ENCODE results near the gene AUH. TPM values are rescaled to one million over a fixed set of nuclear protein-coding genes. Genes with fewer than 3 reads are reported as not detected.

The AUH gene
- total RNA-seq, 1 donor from 2014 or later = 14.0 TPM

GRCh38 chr9:91241909-91242308, 119.8 kb downstream of the AUH start:
- TF ChIP-seq, protein P1, sequence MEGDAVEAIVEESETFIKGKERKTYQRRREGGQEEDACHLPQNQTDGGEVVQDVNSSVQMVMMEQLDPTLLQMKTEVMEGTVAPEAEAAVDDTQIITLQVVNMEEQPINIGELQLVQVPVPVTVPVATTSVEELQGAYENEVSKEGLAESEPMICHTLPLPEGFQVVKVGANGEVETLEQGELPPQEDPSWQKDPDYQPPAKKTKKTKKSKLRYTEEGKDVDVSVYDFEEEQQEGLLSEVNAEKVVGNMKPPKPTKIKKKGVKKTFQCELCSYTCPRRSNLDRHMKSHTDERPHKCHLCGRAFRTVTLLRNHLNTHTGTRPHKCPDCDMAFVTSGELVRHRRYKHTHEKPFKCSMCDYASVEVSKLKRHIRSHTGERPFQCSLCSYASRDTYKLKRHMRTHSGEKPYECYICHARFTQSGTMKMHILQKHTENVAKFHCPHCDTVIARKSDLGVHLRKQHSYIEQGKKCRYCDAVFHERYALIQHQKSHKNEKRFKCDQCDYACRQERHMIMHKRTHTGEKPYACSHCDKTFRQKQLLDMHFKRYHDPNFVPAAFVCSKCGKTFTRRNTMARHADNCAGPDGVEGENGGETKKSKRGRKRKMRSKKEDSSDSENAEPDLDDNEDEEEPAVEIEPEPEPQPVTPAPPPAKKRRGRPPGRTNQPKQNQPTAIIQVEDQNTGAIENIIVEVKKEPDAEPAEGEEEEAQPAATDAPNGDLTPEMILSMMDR (IDR thresholded peaks at IDR 0.05) = no peak
- Mint-ChIP-seq H3K36me3 (ENCODE audit: low read depth) (peaks cover 7% of the 10 kb centered on the region), H3K4me3 (no peak overlapping the region), H3K9me3 (no peaks in the 10 kb centered on the region), H3K27ac (no peak overlapping the region), H3K27me3 (no peaks in the 10 kb centered on the region), H3K4me1 (peaks cover 15% of the 10 kb centered on the region)
- POLR2A ChIA-PET = no interaction called here
- no peak for ATAC-seq (ENCODE audit: low read depth)
- CTCF ChIA-PET = no interaction called here
- intact Hi-C loops (cut with micrococcal nuclease) = no loop called here
- no peak for DNase-seq

- H3K4me1 Mint-ChIP-seq = peaks cover 9% of the 10 kb centered on the region
- H3K4me3 Mint-ChIP-seq = no peak overlapping the region
Observed at GRCh38 chr9:91240596-91241165, 121.0 kb downstream of the AUH start.

GRCh38 chr9:91239367-91240111, 122.2 kb downstream of the AUH start:
- intact Hi-C loops (cut with micrococcal nuclease) = no loop called here
- Mint-ChIP-seq H3K36me3 (ENCODE audit: low read depth) (peaks cover 7% of the 10 kb centered on the region), H3K4me3 (no peak overlapping the region), H3K27me3 (no peaks in the 10 kb centered on the region), H3K9me3 (no peaks in the 10 kb centered on the region), H3K27ac (no peak overlapping the region), H3K4me1 (no peaks in the 10 kb centered on the region)
- no peak for DNase-seq
- CTCF ChIA-PET = no interaction called here
- POLR2A ChIA-PET = no interaction called here
- TF ChIP-seq, protein P1 (IDR thresholded peaks at IDR 0.05) = no peak
- no peak for ATAC-seq (ENCODE audit: low read depth)

More at GRCh38 chr9:91240596-91241165, 121.0 kb downstream of the AUH start:
- DNase-seq (no peak), ATAC-seq (ENCODE audit: low read depth) (no peak)
- Mint-ChIP-seq H3K27me3 (no peaks in the 10 kb centered on the region), H3K27ac (no peak overlapping the region), H3K9me3 (no peaks in the 10 kb centered on the region), H3K36me3 (ENCODE audit: low read depth) (peaks cover 7% of the 10 kb centered on the region)
- ChIA-PET POLR2A (no interaction called here), CTCF (no interaction called here)
- intact Hi-C loops (cut with micrococcal nuclease) = no loop called here
- TF ChIP-seq, protein P1 (IDR thresholded peaks at IDR 0.05) = no peak

DNA sequence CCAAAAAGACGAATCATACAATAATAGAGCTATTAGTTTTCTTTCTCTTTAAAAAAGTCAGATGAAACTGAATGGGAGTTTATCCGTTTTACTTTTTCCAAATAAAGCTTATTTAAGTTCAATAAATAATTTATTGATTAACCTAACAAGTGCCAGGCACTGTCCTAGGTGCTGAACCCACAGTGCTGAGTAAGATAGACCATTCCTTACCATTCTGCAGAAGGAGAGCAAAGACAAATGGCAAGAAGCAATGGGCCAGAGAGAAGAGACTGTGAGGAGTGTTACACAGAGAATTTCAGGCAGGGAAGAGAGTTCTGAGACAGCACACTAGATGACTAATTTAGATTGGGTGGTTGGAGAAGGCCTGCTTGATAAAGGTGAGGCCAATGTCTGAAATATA, 127.2 kb downstream of the AUH start:
- peaks cover 1% of the 10 kb centered on the region for H3K36me3 Mint-ChIP-seq (ENCODE audit: low read depth)
- H3K4me3 Mint-ChIP-seq = no peak overlapping the region

GRCh38 chr9:91231619-91232018, 130.1 kb downstream of the AUH start:
- H3K36me3 Mint-ChIP-seq (ENCODE audit: low read depth) = no peaks in the 10 kb centered on the region
- H3K4me3 Mint-ChIP-seq = no peak overlapping the region
- H3K4me1 Mint-ChIP-seq = no peaks in the 10 kb centered on the region
- TF ChIP-seq, protein P1 (IDR thresholded peaks at IDR 0.05) = no peak
- no peak for DNase-seq
- no peaks in the 10 kb centered on the region for H3K27me3 Mint-ChIP-seq
- no peak overlapping the region for H3K27ac Mint-ChIP-seq
- CTCF ChIA-PET = no interaction called here
- POLR2A ChIA-PET = no interaction called here
- H3K9me3 Mint-ChIP-seq = no peaks in the 10 kb centered on the region
- intact Hi-C loops (cut with micrococcal nuclease) = no loop called here
- no peak for ATAC-seq (ENCODE audit: low read depth)

More for the DNA sequence above, 127.2 kb downstream of the AUH start:
- DNase-seq (no peak), ATAC-seq (ENCODE audit: low read depth) (no peak)
- intact Hi-C loops (cut with micrococcal nuclease) = no loop called here
- Mint-ChIP-seq H3K27me3 (no peaks in the 10 kb centered on the region), H3K27ac (no peak overlapping the region), H3K4me1 (no peaks in the 10 kb centered on the region), H3K9me3 (no peaks in the 10 kb centered on the region)
- CTCF ChIA-PET = no interaction called here
- POLR2A ChIA-PET = no interaction called here
- TF ChIP-seq, protein P1 (IDR thresholded peaks at IDR 0.05) = no peak

All from activated B cell treated with CpG ODN at 0.5 μM for 24 hours (primary cell).